GM18519 (cell line): ENCODE data around the gene GAK.
"Not testable (repeated sequence)": the region's sequence is repeated elsewhere in the genome, so short reads cannot be mapped to it uniquely, and the experiment has no call there.

ENCODE experiments used
- ATAC-seq: cut with Tn5 transposase; IDR thresholded peaks from one replicate; pipeline ENCODE4 v1.9.1; 2021; ENCODE audit warnings: mild to moderate bottlenecking, moderate library complexity; ENCODE audit not compliant: unreplicated experiment, low FRiP score

The GAK gene

DNA sequence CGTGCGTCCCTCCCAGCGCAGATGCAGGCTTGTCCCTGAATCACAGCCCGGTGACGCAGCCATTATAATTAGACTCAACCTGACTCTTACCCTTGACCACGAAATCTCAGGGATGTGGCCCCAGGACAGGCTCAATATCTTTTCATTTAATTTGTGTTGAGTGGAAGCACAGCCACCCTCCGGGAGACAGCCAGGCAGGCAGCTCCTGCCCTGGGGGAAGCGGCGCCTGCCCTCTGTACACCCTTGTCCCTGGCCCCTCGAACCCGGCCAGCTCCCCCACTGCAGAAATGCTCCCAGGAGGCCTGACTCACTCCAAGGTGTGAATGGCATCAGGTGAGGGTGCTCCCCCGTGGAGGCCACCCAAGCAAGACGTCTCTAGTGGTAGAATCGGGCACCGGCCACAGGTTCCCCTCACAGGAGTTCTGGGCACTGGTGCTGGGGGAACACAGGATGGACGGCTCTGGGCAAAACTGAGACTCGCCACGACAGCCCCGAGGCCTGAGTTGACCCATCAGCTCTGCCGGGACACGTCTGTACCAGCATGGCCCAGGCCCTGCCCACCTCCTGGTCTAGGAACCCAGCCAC, 108.8 kb downstream of the GAK start:
- ATAC-seq, result no peak

GRCh38 chr4:822361-823175, 109.5 kb downstream of the GAK start:
- ATAC-seq, result no peak

GRCh38 chr4:821631-822030, 110.5 kb downstream of the GAK start:
- no peak for ATAC-seq

DNA sequence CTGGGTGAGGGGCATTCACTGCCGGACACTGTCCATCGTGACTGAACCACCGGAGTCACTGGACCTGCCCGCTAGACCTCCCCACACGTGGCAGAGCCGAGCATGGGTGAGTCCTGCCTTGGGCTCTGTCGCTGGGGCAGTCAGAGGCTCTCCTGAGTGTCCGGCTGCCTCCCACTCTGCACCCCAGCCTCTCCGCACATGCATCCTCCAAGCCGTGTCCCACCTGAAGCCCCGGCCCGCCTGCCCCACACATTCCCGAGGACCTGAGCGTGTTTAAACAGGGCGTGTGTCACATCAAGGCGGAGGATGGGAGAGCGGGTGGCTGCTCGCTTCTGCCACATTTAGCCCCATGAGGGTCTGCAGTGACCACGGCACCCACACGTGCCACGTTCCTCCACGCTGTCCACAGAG, 110.9 kb downstream of the GAK start:
- no peak for ATAC-seq

- no peak for ATAC-seq
These were observed 111.6 kb downstream of the GAK start for GRCh38 chr4:820230-821172.

- ATAC-seq, result no peak
These were observed 112.5 kb downstream of the GAK start for GRCh38 chr4:819401-820229.

DNA sequence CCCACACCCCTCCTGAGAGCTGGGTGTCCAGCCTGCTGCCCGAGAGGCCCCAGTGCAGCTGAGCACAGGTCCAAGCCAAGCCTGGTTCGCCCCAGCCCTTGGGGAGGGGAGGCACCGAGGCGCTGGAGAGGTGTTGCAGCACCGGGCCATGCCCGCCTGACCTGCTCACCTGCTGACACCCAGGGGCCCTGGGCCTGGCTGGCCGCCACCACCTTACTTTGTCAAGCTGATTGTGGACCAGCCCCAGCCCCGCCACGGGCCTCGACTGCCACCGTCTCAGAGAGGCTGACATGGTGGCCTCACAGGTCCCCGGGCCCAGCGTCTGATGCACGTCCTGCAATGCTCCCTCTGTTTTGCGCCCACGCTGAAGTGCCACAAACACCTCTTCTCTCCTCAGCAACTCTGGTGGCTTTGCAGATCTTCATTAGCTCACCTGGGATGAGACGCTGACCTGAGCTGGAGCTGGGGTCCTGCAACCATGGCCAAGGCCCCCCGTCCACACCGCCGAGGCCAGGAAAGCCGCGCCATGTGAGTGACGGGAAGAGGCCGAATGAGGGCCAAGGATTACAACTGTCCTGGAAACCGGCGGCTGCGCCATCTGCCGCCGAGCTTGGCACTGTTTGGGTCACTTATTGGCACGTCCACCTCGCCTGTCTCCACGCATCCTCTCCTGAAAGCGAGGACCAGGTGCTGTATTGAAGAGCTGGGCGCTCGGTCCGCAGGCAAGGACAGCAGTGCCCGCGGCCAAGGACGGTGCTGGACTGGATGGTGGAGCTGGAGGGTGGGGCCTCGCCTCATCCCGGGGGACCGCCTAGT, 113.8 kb downstream of the GAK start:
- no peak for ATAC-seq

DNA sequence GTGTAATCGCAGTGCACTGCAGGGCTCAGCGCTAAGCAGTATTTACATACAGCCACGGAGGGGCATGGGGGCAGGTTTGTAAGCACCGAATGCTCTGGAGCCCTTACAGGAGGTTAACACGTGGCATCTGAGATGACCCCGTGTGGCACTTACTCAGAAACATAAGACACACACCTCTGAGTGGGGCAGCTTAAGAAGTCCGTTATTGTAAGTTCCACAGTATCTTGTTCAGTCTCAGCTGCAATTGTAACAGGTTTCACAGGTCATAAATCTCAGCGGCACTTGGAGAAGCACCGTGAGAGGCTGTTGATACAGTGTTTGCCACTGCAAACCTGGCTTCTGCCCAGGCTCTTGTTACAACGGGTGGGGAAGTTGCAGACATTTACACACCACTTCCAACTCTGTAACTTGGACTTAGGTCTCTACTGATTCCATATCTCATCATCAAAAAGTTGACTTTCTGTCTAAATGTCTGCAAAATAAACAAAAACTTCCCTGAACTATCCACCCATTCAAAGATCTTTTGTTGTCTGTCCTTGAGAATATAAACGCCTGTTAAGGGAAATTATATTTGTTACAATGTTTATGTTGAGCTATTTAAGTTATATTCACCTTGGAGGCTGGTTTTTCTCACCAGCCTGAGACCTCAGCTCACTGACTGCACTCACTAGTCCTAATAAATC, 116.5 kb downstream of the GAK start:
- no peak for ATAC-seq

- no peak for ATAC-seq
These were observed 117.7 kb downstream of the GAK start for GRCh38 chr4:814312-814850.

DNA sequence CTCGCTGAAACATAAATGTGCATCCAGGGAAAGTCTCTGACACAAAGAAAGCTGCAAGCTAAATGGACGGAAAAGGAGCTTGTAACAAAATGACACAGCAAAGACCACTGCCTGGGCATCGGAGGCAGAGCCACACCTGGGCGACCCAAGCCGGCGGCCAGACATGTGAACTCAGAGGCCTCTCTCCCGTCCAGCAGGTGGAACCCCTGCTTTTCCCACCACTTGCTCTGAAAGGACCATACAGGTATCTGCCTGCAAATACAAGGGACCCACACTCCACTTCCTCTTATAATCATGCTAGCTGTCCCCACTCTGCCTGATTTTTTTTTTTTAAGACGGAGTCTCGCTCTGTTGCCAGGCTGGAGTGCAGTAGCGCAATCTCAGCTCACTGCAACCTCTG, 118.2 kb downstream of the GAK start:
- no peak for ATAC-seq

GRCh38 chr4:808860-809570, 123.1 kb downstream of the GAK start:
- ATAC-seq, result no peak

DNA sequence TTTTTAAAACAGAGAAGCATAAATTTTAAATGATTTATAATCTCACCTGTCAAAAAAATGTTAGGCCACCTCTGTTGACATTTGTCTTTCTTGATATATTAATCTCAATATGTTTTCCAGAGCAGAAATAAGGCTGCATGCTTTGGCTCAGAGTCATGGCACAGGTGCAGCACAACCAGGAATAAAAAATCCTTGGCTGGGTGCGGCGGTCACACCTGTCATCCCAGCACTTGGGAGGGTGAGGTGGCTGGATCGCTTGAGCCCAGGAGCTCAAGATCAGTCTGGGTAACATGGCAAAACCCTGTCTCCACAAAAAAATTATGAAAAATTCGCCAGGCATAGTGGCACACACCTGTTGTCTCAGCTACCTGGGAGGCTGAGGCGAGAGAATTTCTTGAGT, 124.3 kb downstream of the GAK start:
- ATAC-seq, result no peak

DNA sequence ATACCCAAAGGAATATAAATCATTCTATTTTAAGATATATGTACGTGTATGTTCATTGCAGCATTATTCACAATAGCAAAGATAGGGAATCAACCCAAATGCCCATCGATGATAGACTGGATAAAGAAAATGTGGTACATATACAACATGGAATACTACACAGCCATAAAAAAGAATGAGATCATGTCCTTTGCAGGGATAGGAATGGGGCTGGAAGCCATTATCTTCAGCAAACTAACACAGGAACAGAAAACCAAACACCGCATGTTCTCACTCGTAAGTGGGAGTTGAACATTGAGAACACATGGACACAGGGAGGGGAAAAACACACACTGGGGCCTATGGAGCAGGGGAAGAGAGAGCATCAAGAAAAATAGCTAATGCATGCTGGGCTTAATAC, 125.1 kb downstream of the GAK start:
- ATAC-seq, result not testable (repeated sequence)

GRCh38 chr4:804804-805203, 127.3 kb downstream of the GAK start:
- no peak for ATAC-seq

DNA sequence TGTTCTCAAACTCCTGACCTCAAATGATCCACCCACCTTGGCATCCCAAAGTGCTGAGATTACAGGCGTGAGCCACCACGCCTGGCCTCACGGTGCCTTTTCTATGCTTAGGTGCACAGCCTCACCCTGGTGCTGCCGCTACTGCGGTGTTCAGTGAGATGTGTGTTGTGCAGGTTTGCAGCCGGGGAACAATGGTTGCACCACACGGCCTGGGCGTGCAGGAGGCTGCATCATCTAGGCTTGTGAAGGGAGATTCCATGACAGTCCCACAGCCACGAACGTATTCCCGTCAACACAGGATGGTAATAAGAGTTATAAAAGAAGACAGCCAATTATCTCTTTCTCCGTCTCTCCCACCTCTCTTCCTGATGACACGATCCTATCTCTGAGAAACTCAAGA, 128.2 kb downstream of the GAK start:
- no peak for ATAC-seq

GRCh38 chr4:801436-802124, 130.5 kb downstream of the GAK start:
- no peak for ATAC-seq
